ENCODE data around the gene NFIA. TPM values are rescaled to one million over a fixed set of nuclear protein-coding genes. Genes with fewer than 3 reads are reported as not detected.

NFIA gene
- total RNA-seq, 4 donors from 2014 or later, result 32.0 to 160 (median 32.9) TPM

DNA sequence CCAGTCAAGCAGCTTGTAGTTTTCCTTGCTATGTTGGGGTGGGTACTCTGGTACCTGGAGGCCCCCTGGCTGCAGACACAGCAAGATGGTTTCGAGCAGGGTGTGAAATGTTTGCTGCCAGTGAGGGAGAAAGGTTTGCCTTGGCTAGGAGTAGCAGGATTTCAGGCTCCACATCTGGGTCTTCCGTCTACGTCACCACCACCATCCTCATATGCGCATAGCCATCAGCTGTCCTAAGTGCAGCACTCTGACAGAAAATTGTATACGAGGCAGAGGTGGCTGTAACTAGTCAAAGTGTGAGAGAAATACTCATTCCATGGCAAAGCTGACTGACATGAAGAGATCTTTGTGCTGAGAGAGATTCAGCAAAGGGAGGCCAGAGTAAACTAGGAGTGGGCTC, 212.6 kb downstream of the NFIA start:
- no peaks in the 10 kb centered on the region for H3K36me3 ChIP-seq
- H3K27me3 ChIP-seq, result no peaks in the 10 kb centered on the region
- H3K9me3 ChIP-seq, result no peaks in the 10 kb centered on the region
- H3K4me1 ChIP-seq, result no peaks in the 10 kb centered on the region
- TF ChIP-seq POLR2A (IDR thresholded peaks at IDR 0.05), result no peak
- TF ChIP-seq, protein P1, sequence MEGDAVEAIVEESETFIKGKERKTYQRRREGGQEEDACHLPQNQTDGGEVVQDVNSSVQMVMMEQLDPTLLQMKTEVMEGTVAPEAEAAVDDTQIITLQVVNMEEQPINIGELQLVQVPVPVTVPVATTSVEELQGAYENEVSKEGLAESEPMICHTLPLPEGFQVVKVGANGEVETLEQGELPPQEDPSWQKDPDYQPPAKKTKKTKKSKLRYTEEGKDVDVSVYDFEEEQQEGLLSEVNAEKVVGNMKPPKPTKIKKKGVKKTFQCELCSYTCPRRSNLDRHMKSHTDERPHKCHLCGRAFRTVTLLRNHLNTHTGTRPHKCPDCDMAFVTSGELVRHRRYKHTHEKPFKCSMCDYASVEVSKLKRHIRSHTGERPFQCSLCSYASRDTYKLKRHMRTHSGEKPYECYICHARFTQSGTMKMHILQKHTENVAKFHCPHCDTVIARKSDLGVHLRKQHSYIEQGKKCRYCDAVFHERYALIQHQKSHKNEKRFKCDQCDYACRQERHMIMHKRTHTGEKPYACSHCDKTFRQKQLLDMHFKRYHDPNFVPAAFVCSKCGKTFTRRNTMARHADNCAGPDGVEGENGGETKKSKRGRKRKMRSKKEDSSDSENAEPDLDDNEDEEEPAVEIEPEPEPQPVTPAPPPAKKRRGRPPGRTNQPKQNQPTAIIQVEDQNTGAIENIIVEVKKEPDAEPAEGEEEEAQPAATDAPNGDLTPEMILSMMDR (IDR thresholded peaks at IDR 0.05), result no peak
- H3K27ac ChIP-seq, result no peak overlapping the region
- H3K4me3 ChIP-seq, result no peak overlapping the region
- no peak for DNase-seq

DNA sequence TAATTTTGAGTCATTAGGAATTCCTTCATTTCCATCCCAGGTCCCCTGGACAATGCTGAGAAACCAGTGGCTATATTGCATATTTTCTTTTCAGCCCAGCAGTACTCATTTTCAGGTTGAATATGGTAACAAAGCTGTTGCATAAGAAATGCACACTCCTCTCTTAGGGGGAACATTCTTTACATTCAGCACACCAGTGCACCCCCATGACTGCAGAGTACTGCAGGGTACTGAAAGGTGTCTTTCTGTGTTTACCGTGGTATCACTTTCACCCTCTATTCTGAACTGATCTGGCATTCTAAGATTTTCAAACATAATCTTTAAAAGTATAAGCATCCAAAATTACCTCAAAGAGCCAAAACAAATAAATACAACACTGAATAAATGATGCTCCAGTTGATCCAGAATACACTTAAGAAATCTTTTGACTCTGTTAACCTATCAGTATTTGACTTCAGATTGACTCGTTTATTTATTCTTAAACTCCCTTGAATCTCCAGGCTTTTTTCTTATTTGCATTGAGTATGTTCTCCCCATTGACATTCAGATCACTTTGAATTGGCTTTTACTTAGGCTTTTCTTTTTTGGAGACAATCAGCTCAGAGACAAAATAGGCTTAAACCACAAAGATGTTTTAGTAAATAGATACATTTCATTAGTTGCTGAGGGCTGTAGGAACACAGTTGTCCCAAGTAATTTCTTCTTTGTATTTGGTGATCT, 213.6 kb downstream of the NFIA start:
- Histone ChIP-seq H3K4me3 (no peak overlapping the region), H3K27ac (no peak overlapping the region), H3K4me1 (no peaks in the 10 kb centered on the region), H3K36me3 (no peaks in the 10 kb centered on the region), H3K9me3 (no peaks in the 10 kb centered on the region), H3K27me3 (no peaks in the 10 kb centered on the region)
- TF ChIP-seq POLR2A (IDR thresholded peaks at IDR 0.05), result no peak
- TF ChIP-seq, protein P1 (IDR thresholded peaks at IDR 0.05), result no peak
- no peak for DNase-seq

DNA sequence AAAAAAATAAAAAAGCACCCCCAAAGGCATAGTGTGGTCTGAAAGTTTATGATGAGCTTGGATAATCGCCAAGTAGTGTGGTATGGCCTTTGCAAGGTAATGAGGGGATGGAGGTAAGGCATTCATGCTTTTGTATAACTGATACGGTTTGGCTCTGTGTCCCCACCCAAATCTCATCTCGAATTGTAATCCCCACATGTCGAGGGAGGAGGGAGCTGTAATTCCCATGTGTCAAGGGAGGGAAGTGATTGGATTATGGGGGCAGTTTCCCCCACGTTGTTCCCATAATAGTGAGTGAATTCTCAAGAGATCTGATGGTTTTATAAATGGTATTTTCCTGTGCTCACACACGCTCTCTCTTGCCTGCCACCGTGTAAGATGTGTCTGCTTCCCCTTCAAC, 215.5 kb downstream of the NFIA start:
- Histone ChIP-seq H3K4me1 (no peaks in the 10 kb centered on the region), H3K27ac (no peak overlapping the region), H3K36me3 (no peaks in the 10 kb centered on the region), H3K27me3 (no peaks in the 10 kb centered on the region), H3K4me3 (no peak overlapping the region), H3K9me3 (no peaks in the 10 kb centered on the region)
- DNase-seq, result no peak
- TF ChIP-seq, protein P1 (IDR thresholded peaks at IDR 0.05), result no peak
- TF ChIP-seq POLR2A (IDR thresholded peaks at IDR 0.05), result no peak

DNA sequence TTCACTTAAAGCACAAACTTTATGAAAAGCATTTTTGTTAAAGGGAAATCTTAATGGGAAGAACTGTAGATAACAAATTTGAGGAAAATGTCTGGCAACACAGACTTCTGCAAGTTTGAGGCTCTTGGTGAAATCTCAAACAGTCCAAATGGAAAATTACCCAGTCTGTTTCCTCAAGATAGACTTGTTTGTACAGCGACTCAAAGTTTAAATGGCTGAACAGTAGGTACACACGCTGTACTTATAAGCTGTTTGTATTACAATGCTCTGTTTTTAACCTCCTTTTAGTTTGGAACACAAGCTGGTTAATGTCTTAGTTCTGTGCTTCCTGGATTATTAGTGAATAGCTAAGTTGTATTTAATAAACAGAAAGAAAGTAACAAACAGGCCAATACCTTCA, 217.1 kb downstream of the NFIA start:
- no peak for DNase-seq
- Histone ChIP-seq H3K4me1 (no peaks in the 10 kb centered on the region), H3K27ac (peak overlapping the region in 2 of 4 donors; percentile 32 to 33)

DNA sequence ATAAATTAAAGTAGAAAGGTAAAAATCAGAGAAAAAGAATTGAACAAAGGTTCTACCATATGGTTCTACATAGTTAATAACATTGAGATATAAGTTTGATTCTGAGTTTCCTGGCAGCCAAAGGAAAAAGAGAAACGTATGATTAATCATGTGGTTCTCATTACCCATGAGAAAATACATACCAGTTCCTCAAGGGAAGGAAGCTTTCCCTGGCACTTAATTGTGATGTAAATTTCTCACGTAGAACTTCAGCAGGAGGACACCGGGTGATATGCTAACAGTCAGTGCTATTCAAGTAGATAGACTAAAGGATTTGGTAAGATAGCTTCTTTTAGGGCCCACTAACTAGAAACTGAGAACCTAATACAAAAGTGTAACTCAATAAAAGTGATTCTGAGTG, 218.5 kb downstream of the NFIA start:
- Histone ChIP-seq H3K36me3 (no peaks in the 10 kb centered on the region), H3K4me1 (no peaks in the 10 kb centered on the region), H3K27ac (peak overlapping the region in 1 of 4 donors; percentile 44), H3K4me3 (no peak overlapping the region), H3K27me3 (no peaks in the 10 kb centered on the region), H3K9me3 (no peaks in the 10 kb centered on the region)
- no peak for DNase-seq
- TF ChIP-seq, protein P1 (IDR thresholded peaks at IDR 0.05), result no peak
- TF ChIP-seq POLR2A (IDR thresholded peaks at IDR 0.05), result no peak

More for the DNA sequence above, 217.1 kb downstream of the NFIA start:
- TF ChIP-seq, protein P1 (IDR thresholded peaks at IDR 0.05), result no peak
- TF ChIP-seq POLR2A (IDR thresholded peaks at IDR 0.05), result no peak
- H3K27me3 ChIP-seq, result no peaks in the 10 kb centered on the region
- H3K9me3 ChIP-seq, result no peaks in the 10 kb centered on the region
- H3K36me3 ChIP-seq, result no peaks in the 10 kb centered on the region
- H3K4me3 ChIP-seq, result no peak overlapping the region

All from Peyer's patch (tissue), 4 donors.